ENCODE results near the gene CBLL1. TPM values are rescaled to one million over a fixed set of nuclear protein-coding genes. Genes with fewer than 3 reads are reported as not detected.
A peak's percentile ranks its signal among the peaks of the same experiment; 100 is the strongest.

The CBLL1 gene
- total RNA-seq, 4 donors from 2014 or later = 32.2 to 66.4 (median 42.6) TPM

- WGBS, 2 donors = 60 to 62% methylated on average over 3 of the region's 3 CpGs
- no peak overlapping the region for H3K4me3 ChIP-seq (ENCODE audit: low read depth, poor library complexity, severe bottlenecking)
- no peak for TF ChIP-seq POLR2A (IDR thresholded peaks at IDR 0.05)
- no peak for TF ChIP-seq CTCF (IDR thresholded peaks at IDR 0.05)
- intact Hi-C loops (cut with DNase I; ENCODE audit: low total_unique reads) = no loop called here
- DNase-seq (ENCODE audit: low spot score in 2 of 2) = no peak
Observed at GRCh38 chr7:107726356-107727130, 17.4 kb upstream of the CBLL1 start.

- intact Hi-C loops (cut with DNase I; ENCODE audit: low total_unique reads) = no loop called here
- no peak for DNase-seq (ENCODE audit: low spot score in 2 of 2)
- no peak for TF ChIP-seq CTCF (IDR thresholded peaks at IDR 0.05)
- TF ChIP-seq POLR2A (IDR thresholded peaks at IDR 0.05) = no peak
- no peak overlapping the region for H3K4me3 ChIP-seq (ENCODE audit: low read depth, poor library complexity, severe bottlenecking)
Observed at GRCh38 chr7:107728276-107728675, 15.7 kb upstream of the CBLL1 start.

- peak overlapping the region; percentile 99 for H3K4me3 ChIP-seq (ENCODE audit: low read depth, poor library complexity, severe bottlenecking)
- WGBS, 2 donors = 16 to 17% methylated on average over 29 of the region's 29 CpGs
- intact Hi-C loops (cut with DNase I; ENCODE audit: low total_unique reads) = loop anchor here (5.0 kb wide), 1 partner anchor 134 kb away; no protein-coding TSS in a partner anchor
- TF ChIP-seq POLR2A (IDR thresholded peaks at IDR 0.05) = peak in 1 of 2 donors; percentile 33
- no peak for TF ChIP-seq CTCF (IDR thresholded peaks at IDR 0.05)
- peak in 1 of 2 donors; percentile 90 for DNase-seq (ENCODE audit: low spot score in 2 of 2)
Observed at GRCh38 chr7:107742678-107743566, 1.0 kb upstream of the CBLL1 start.

GRCh38 chr7:107744345-107744750 is 406 bp downstream of the CBLL1 start:
- TF ChIP-seq CTCF (IDR thresholded peaks at IDR 0.05) (no peak), POLR2A (IDR thresholded peaks at IDR 0.05) (no peak)
- no peak for DNase-seq (ENCODE audit: low spot score in 2 of 2)
- intact Hi-C loops (cut with DNase I; ENCODE audit: low total_unique reads) = loop anchor here (5.0 kb wide), 1 partner anchor 133 kb away; no protein-coding TSS in a partner anchor
- peak overlapping the region; percentile 99 for H3K4me3 ChIP-seq (ENCODE audit: low read depth, poor library complexity, severe bottlenecking)
- 1 to 2% methylated on average over 18 to 22 of the region's 22 CpGs for WGBS, 2 donors

- 55 to 63% methylated on average over 3 of the region's 3 CpGs for WGBS, 2 donors
- H3K4me3 ChIP-seq (ENCODE audit: low read depth, poor library complexity, severe bottlenecking) = no peak overlapping the region
- no peak for DNase-seq (ENCODE audit: low spot score in 2 of 2)
- intact Hi-C loops (cut with DNase I; ENCODE audit: low total_unique reads) = no loop called here
- TF ChIP-seq CTCF (IDR thresholded peaks at IDR 0.05) (no peak), POLR2A (IDR thresholded peaks at IDR 0.05) (no peak)
Observed at GRCh38 chr7:107746006-107746405, 2.1 kb downstream of the CBLL1 start.
